Left forelimb (tissue), 1 donor: ENCODE results near the gene STAT3.

Source experiments
- DNase-seq: peaks from one replicate; pipeline ENCODE4 v3.0.0-alpha.2; 2018; ENCODE audit warnings: low spot score

Gene STAT3

DNA sequence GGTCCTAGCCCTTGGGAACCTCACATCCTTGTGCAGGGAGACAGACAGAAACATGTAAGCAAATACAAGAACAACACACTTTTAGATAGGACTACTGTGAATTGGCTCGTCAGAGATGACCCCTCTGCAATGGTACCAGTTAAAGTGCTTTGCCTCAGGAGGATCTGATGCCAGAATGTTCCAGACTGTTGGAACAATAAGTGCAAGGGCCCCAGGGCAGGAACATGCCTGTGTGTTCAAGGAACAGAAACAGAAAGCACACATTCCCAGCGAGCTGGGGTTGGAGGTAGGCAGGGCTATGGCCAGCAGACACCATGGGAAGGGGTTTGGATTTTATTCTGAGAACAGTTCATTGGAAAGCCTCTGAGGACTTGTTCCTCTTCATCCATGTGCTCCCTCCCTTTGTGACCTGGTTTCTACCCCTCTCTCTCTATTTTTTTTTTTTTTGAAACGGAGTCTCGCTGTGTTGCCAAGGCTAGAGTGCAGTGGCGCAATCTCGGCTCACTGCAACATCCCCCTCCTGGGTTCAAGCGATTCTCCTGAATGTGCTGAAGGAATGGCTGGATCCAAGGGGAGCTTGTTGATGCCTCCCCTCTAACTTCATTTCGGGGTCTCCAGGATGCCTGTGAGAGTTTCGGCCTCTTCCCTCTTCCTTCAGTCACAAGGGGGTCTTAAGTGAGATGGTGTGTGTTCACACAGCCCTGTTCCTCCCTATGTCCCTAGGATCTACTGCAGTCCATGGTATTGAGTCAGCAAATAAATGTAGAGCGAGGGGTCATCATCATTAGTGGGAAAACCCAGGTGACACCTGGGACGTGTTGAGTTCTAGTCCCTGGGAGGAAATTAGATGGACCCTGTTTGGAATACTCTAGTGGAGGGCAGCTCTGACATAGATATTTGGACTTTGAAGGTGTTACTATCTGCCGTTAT, 93.5 kb downstream of the STAT3 start:
- DNase-seq: no peak

DNA sequence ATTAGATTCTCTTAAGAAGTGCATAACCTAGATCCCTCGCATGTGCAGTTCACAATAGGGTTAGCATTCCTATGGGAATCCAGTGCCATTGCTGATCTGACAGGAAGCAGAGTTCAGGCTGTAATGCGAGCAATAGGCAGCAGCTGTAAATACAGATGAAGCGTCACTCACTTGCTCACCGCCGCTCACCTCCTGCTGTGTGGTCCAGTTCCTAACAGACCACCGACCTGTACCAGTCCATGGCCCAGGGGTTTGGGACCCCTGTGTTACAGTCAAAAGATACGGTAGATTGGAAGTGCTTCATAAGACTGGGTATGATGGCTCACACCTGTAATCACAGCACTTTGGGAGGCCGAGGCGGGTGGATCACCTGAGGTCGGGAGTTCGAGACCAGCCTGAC, 97.1 kb downstream of the STAT3 start:
- peak; percentile 42 for DNase-seq

DNA sequence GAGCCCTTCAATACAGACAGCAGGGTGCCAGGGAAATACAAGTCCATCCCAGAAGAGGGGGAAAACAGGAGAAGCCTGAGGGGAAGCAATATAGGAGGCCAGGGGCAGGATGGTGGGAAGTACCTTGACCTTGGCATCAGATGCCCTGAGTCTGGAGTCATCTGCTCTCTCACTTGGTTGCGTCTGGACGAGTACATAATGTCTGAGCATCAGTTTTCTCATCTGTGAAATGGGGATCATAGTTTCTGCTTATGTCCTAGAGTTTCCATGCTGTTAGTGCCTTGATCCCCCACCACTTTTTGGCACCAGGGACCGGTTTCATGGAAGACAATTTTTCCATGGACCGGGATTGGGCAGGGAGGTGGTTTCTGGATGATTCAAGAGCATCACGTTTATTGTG, 97.7 kb downstream of the STAT3 start:
- peak; percentile 14 for DNase-seq

DNA sequence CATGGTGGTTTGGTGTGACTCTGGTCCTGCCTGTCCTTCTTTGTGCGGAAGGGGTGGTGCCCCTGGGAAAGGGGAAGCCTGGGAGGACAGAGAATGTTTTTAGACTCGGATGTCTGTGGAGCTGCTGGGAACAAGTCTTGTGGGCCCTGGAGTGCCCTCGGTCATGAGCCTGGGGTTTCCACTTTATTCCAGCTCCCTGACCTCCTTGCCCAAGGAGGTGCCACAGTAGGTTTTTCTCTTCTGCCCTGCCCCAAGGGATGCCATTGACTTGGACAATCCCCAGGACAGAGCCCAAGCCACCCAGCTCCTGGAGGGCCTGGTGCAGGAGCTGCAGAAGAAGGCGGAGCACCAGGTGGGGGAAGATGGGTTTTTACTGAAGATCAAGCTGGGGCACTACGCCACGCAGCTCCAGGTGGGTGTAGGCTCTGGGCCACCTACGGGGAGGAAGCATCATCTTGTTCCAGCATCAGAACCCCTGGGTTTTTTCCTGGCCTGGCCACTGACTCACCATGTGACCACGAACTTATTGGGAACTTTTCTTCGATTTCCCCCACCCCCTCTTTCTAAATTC, 98.5 kb downstream of the STAT3 start:
- peak; percentile 46 for DNase-seq

DNA sequence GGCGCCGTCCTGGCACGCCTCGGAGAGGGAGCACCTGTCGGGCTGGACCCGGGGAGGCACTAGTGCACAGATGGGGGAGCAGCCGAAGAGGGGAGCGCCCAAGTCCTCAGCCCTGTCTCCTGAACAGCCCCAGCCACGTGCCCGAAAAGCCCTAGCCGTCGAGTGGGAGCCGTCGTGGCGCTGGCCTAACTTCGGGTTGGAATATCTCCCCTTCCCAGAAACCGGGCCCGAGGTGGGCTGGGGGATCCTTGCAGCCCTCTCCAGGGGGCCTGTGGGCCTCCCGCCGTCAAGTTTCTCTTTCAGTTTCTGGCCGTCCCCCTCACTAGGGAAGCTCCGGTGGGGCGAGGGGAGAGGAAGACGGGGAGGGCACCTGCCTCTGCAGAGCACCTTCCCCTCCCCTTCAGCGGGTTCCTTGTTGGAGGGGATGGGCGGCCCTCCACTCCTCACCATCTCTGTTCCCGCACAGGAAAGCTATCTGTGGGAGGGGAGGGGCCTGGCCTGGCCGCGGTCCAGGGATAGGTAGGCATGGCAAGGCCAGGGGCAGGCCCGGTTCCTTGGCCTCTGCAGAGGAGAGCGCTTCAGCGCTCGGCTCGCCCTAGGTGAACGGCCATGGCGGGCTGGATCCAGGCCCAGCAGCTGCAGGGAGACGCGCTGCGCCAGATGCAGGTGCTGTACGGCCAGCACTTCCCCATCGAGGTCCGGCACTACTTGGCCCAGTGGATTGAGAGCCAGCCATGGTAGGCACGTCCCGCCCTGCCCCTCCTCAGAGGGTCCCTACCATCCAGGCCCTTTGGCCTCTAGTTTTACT, 99.2 kb downstream of the STAT3 start:
- DNase-seq: peak; percentile 65

DNA sequence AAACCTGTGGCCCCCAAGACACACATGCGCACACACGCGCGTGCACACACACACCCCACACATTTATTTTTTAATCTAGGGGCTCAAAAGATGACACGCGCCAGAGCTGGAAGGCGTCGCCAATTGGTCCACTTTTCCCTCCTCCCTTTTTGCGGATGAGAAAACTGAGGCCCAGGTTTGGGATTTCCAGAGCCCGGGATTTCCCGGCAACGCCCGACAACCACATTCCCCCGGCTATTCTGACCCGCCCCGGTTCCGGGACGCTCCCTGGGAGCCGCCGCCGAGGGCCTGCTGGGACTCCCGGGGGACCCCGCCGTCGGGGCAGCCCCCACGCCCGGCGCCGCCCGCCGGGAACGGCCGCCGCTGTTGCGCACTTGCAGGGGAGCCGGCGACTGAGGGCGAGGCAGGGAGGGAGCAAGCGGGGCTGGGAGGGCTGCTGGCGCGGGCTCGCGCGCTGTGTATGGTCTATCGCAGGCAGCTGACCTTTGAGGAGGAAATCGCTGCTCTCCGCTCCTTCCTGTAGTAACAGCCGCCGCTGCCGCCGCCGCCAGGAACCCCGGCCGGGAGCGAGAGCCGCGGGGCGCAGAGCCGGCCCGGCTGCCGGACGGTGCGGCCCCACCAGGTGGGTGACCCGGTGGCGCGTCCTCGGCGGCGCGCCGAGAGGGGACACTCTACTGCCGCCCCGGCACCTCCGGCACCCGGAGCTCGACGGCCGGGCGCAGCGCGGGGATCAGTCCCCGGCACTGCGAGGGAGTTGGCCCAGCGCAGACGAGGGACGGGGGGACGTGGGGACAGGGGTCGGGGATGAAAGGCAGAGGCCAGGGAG, 100.1 kb downstream of the STAT3 start, which contains the start of gene STAT5A:
Gene STAT5A, plus strand, starts transcription at position 522 of the 826 bp plus-strand sequence. CDS start 914 bp downstream, outside the sequence.
- peak; percentile 90 for DNase-seq

DNA sequence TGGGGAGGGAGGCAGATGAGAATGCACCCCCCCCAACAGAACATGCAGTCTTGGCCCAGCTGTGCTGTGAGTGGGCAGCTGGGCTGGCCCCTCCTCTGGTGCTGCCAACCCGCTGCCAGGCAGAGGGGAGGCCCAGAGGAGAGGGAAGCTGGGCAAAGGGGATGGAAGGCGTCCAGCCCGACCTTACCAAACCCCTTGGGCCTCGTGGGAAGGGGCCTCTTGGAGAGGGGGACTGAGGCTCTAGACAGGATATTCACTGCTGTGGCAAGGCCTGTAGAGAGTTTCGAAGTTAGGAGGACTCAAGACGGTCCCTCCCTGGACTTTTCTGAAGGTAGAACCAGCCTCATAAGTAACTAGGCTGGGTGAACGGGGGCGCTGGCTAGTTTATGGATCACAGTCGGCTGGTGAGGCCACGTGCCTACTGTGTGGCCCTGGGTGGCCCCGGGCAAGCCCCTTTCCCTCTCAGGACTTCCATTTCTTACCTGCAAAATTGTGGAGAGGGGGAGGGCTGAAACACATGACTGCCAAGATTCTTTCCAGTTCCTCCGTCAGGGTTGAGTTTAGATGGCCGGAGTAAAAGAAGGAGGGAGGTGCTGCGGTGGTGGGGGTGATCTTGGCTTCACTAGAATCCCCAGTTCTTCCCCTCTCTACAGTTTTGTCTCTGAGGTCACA, 100.8 kb downstream of the STAT3 start:
- peak; percentile 80 for DNase-seq

DNA sequence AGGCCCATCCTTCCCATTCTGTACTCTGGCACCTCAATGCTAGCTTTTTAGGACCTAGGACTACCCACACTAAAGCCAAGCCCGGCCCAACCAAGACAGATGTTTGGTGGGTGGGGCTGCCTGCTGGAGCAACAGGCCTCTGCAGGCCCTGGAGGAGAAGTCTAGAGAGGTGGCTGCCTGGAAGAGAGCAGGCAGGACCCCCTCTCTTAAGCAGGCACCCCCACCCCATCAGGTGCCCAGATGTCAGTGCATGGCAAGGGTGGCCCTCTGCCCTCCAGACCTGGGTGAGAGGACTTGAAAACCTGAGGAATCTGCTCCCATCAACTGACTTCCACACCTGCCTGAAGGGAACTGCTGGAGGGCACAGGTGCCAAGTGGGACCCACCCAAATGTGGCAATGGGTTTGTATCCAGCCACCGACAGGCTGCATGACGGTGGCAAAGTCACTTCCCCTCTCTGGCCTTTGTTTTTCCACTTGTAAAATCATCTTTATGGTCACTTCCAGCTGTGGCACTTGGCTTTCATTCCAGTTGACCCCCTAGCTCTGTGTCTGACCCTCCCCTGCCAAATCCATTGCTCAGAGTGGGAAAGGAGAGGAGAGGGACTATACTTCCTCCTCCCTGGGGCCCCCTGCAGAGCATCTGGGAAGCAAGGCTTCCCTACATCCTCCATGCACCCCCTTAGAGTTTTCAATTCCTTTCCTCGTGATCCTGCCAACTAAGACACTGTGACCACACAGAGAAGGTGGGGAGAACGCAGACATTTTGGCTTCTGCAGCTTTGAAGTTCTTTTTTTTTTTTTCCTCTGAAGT, 101.6 kb downstream of the STAT3 start:
- DNase-seq: peak; percentile 63

DNA sequence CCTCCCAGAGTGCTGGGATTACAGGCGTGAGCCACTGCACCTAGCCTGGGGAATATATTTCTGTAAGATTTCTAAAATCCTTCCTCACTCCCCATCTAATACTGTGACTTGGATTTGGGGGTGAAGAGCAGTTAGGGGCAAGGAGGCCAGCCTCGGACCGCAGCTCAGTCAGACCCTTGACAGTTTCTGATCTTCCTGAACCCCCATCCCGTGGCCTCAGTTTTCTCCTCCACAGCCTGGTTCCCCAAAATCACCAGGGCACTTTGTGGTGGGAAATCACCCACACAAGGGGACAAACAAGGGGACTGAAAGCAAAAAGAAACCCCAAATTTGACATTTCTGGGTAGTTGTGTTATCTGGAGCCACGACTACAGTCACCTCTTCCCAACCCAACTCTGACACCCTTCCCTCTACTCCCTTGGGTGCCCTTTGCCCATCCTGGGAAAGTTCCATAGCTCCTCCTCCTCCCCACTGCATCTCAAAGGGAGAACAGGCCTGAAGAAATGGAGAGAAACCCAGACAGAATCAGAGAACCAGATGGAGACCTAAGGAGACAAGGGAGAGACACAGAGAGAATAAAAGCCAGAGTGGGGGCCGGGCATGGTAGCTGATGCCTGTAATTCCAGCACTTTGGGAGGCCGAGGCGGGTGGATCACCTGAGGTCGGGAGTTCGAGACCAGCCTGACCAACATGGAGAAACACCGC, 102.7 kb downstream of the STAT3 start:
- peak; percentile 49 for DNase-seq

DNA sequence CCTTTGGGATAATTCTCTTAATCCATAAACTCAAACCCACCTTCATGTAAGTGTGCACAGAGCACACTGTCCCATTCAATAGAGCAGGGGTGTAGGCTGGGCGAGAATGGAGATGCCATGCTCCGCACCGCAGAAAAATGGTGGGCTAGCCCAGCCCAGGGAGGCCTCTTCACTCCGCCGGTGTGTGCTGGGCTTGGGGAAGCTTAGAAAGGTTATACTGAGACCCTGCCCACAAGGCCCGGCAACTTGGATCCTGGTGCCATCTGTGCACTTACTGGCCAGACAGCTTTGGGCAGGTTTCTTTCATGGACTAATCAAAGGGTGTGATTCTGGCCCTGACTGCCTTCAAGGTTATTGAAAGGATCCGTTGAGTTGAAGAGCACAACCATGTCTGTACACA, 103.7 kb downstream of the STAT3 start:
- DNase-seq: peak; percentile 28

DNA sequence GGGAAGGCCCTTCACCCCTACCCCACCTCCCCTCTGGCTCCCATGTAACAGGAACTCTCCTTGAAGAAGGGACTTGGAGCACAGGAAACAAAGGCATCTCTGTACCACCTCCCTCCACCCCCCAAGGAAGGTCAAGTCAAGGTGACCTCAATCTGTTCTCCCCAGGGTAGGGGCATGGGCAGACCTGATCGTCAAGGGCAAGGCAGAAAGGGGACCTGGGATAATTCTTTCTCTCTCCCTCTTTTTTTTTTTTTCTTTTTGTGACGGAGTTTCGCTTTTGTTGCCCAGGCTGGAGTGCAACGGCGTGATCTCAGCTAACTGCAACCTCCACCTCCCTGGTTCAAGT, 104.2 kb downstream of the STAT3 start:
- DNase-seq: no peak

DNA sequence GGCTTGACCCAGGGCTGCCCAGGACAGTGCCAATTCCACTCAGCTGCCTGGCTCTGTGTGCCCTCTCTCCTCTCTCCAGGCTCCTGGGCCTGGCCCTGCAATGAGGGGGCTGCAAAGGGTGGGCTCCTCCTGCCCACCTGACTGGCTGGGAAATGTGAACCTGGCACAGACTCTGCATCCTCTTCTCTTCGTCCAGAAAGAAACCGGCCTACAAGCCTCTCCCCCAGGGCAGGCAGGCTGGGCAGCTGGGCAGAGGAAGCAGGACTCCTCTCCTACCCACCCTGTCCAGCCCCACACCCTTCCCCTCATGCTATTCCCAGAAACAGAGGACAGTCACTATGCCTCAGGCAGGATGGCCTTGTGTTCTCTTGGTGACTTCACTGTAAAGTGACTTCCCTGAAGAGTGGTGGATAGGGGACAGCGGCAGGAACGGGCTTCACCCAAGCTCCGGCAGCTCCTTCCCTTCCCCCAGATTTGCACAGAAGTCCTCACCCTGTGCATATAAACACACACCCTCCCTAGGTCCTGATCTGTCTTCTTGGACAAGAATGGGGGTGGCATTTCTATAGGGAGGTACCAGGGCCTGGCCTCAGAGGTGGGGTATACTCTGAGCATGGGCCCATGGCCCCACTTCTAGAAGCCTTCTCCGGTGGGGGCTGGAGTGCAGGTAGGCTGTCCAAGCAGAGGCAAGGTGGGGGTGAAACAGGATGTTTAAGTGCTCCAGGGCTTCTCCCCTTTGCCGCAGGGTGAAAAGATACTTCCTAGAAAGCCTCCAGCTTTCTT, 104.8 kb downstream of the STAT3 start:
- DNase-seq: peak; percentile 62

DNA sequence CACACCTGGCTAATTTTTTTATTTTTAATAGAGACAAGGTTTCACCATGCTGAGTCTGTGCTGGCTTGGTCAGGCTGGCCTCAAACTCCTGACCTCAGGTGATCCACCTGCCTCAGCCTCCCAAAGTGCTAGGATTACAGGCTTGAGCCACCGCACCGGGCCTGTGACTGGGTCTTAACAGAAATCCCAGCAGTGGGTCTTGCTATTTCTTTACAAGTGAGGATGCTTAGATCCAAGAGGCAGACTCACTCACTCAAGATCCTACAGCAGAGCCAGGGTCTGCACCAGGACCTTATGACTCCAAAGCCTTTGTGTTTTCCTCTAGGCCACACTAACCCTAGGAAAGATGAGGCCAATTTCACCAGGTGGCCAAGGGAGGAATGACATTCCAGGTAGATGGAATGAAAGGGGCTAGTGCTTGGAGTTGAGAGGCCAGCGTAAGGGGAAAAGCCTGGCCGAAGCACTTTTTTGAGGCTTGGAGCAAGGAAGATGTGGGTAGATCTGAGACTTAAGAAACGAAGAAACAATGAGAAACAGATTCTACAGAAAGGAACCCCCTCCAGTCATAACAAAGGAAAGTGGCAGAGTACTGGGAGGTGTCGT, 105.7 kb downstream of the STAT3 start:
- DNase-seq: no peak

DNA sequence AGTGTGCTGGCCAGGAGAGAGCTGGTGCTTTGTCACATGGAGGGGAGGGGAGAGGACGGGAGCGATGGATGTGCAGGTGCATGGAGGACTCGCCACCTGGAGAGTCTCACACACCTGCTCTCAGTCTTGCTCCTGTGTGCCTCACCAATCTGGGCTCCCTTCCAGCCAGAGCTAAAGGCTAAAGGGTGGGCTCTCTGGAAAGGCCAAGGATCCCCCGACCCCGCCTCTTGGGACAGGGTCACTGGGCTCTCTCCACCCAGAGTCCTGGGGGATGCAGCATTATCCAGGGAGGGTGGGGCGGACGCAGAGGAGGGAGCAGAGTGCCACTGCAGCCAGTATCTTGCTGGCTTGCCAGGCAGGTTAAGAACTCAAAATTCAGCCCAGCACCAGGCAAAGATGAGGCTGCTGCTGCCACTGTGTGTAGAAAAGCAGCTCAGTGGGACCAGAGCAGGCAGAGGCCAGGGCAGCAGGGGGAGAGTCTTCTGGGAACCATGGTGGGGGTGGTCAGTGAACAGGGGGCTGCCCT, 106.6 kb downstream of the STAT3 start:
- no peak for DNase-seq

DNA sequence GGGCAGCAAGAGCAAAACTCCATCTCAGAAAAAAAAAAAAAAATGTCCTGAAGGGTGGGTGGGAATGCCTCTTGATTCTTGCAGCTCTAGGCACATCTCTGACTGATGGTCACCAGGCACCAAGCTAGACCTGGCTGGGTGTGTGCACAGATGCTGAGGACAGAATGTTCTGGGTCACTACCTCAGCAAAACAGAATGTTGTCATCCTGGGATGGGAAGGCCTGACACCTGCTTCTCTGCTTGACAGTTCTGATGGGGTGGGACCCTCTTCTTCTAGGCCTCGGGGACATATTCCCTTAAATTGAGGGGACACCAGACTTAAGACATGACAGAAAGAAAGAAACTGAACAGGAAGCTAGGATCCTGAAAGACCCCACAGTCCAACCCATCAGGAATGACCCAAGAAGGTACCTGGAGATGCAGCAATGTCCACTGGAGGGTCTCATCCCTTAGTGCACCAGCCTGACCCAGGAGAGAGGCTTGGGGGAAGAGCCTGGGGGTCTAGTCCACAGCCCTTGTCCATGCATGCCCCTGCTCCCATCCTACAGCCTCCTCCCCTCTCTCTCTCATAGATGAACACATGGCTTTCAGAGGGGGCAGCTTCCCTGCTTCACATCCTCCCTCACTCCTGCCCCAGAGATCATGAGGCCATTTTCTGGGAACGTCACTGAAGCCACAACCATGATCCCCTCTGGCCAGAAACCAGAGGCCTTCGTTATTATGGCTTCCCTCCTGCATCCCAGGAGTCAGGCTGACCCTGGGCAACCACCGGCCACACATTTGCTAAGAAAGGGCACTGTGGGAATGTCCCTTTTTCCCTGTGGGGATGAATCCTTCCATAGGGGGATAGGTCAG, 108.2 kb downstream of the STAT3 start:
- no peak for DNase-seq

DNA sequence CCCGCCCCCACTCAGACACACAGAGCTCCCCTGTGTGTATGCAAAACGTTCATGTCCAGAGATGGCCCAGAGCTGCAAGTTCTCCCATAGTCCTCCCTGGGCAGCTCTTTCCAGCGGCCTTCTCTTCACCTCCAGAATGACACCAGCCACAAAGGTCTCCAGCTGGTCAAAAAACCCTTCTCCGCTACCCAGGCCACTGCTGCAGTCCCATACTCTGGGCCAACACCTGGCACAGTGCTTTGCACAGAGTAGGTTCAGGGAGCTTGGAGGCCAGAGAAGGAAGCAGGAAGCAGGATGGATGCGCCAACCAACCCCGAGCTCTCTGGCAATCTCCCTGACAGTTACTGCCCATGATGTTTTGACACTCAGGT, 110.9 kb downstream of the STAT3 start:
- DNase-seq: no peak

DNA sequence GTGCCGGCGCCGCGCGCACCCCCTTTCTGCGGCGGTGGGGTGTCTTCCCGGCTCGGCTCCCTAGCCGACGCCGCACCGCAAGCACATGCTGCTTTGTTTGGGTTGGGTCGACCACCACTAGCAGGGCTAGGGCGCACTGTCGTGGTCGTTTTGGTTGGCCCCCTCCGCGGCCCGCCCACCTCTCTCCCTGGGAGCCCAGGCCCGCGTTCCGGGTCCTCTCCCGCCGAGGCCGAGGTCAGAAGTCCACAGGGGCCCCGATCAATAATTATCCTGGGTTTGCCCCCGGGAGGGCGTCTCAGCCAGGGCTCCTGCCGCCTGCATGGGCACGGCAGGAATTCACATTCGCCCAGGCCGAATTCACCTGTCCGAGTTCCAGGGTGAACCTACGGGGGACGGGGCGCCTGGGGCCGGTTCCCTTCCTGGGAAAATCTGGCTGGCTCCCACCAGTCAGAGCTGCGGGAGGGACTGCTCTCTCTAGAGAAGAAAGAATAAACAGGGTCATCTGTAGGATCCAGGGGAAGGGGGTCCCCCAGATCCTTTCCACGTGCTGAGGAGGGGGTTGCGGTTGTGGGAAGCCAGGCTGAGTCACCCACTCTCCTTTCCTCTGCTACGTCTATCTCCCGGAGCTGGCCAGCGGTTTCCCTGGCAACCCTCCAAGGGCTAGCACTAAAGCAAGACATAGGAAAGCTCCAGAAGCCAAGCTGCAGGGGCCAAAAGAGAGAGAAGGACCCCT, 111.5 kb downstream of the STAT3 start:
- DNase-seq: no peak
